K562 (cell line): ENCODE results near the gene PEX7. TPM values are rescaled to one million over a fixed set of nuclear protein-coding genes. Genes with fewer than 3 reads are reported as not detected.

Source experiments
- ATAC-seq: fragments of 200-7000 bp; cut with Tn5 transposase; 3 replicates; pipeline ENCODE4 v1.9.1; 2020; ENCODE audit warnings: moderate library complexity
- BruUV-seq: library from RNA; stranded (reverse); fragments of 400-500 nt; replicated peaks from 2 replicates; lab custom pipeline; 2021; lab: Mats Ljungman, UMichigan
- CTCF ChIA-PET: fragments of 300-600 bp; formaldehyde crosslinking; extraction: SDS; loops from one replicate; lab custom pipeline; 2021; ENCODE audit warnings: low intra/inter-chr PET ratio; lab: Yijun Ruan, JAX
- POLR2A ChIA-PET: fragments of 300-600, 350-650 bp; sonication (Branson Sonifier 250); formaldehyde crosslinking; extraction: SDS; loops from one replicate; lab custom pipeline; 2021; ENCODE audit warnings: antibody characterized with exemption, inconsistent platforms; lab: Yijun Ruan, JAX
- DNase-seq, 4 experiments: peaks; one replicate each; pipeline versions ENCODE4 v3.0.0 to v3.0.0-alpha.2; 2011 to 2018; ENCODE audit warnings: low spot score in 3 of 4, mixed read lengths in 3 of 4; ENCODE audit errors: extremely low read depth in 1 of 4
- FAIRE-seq: peaks from 2 replicates; lab custom pipeline; 2011; peaks lifted over from hg19 to GRCh38; lab: Jason Lieb, UNC
- H2AFZ ChIP-seq: 2 replicates; pipeline ENCODE4 v1.6.0; 2011; ENCODE audit warnings: low read depth, low read length, control low read depth, inconsistent platforms
- H3K27ac ChIP-seq: fragments of 200-600 bp; 3 replicates; pipeline ENCODE4 v1.8.0; 2011; ENCODE audit warnings: low read depth, mild to moderate bottlenecking, control low read depth, inconsistent platforms, low read length, moderate library complexity, mixed read lengths; ENCODE audit errors: extremely low read depth
- H3K27me3 ChIP-seq, 2 experiments: fragments of 300-600 bp in 1 of 2; 2 replicates in 1 of 2; 3 replicates in 1 of 2; pipeline versions ENCODE4 v1.6.0 to v1.8.0; 2011; ENCODE audit warnings: inconsistent platforms in 2 of 2, low read length in 2 of 2, mild to moderate bottlenecking in 1 of 2, mixed read lengths in 1 of 2, moderate library complexity in 1 of 2; ENCODE audit not compliant: control insufficient read depth in 2 of 2, insufficient read depth in 2 of 2
- H3K36me3 ChIP-seq: fragments of 300-600 bp; 3 replicates; pipeline ENCODE4 v1.8.0; 2011; ENCODE audit warnings: mild to moderate bottlenecking, low read length, inconsistent platforms; ENCODE audit not compliant: control insufficient read depth, insufficient read depth
- H3K4me1 ChIP-seq, 2 experiments: fragments of 200-600 bp in 1 of 2; replicated peaks in 1 of 2; 2 replicates in 1 of 2; 3 replicates in 1 of 2; pipeline versions ENCODE4 v1.5.1 to v1.8.0; 2011; ENCODE audit warnings: inconsistent platforms in 2 of 2, low read length in 2 of 2, mild to moderate bottlenecking in 1 of 2, mixed read lengths in 1 of 2, moderate library complexity in 1 of 2; ENCODE audit not compliant: control insufficient read depth in 2 of 2, insufficient read depth in 2 of 2
- H3K4me2 ChIP-seq: 2 replicates; pipeline ENCODE4 v1.6.1; 2011; ENCODE audit warnings: low read length, control low read depth, inconsistent platforms, mixed read lengths; ENCODE audit not compliant: insufficient read depth
- H3K4me3 ChIP-seq: fragments of 200-600 bp; sonication (generic), shearing (Covaris generic); 2 replicates; pipeline ENCODE4 v1.5.1; 2016; ENCODE audit warnings: control low read depth, inconsistent platforms
- H3K79me2 ChIP-seq: fragments of 200-600 bp; 3 replicates; pipeline ENCODE4 v1.8.0; 2011; ENCODE audit warnings: low read length, inconsistent platforms; ENCODE audit not compliant: control insufficient read depth, insufficient read depth
- H3K9ac ChIP-seq, 2 experiments: 2 replicates each; pipeline versions ENCODE4 v1.6.0 to v1.6.1; 2011; ENCODE audit warnings: low read depth in 2 of 2, low read length in 2 of 2, control low read depth in 1 of 2, inconsistent platforms in 1 of 2, mild to moderate bottlenecking in 1 of 2, mixed read lengths in 1 of 2; ENCODE audit not compliant: insufficient read depth in 1 of 2
- H3K9me1 ChIP-seq: one replicate; pipeline ENCODE4 v1.6.0; 2011; ENCODE audit warnings: inconsistent platforms, mild to moderate bottlenecking, low read length, moderate library complexity; ENCODE audit not compliant: control insufficient read depth, insufficient read depth
- H3K9me3 ChIP-seq: replicated peaks from 2 replicates; pipeline ENCODE4 v1.5.1; 2011; ENCODE audit warnings: low read depth, low read length, inconsistent platforms; ENCODE audit not compliant: control insufficient read depth, insufficient read depth
- H4K20me1 ChIP-seq: replicated peaks from 2 replicates; pipeline ENCODE4 v1.6.1; 2011; ENCODE audit warnings: low read length, inconsistent platforms, mixed read lengths; ENCODE audit not compliant: control insufficient read depth, insufficient read depth
- EWSR1 ChIP-seq: fragments of 450-650 bp; IDR thresholded peaks from 2 replicates; pipeline ENCODE4 v1.6.1; 2018; ENCODE audit warnings: borderline replicate concordance, mild to moderate bottlenecking, low read depth, moderate library complexity; ENCODE audit not compliant: partially characterized antibody
- NR4A1 ChIP-seq, 2 experiments: fragments of 250-450 bp in 1 of 2; fragments of 450-650 bp in 1 of 2; sonication (Bioruptor Pico) in 1 of 2; IDR thresholded peaks; 2 replicates each; pipeline versions ENCODE4 v1.4.0 to v1.6.1; 2016 to 2020; ENCODE audit warnings: mild to moderate bottlenecking in 2 of 2, missing compliant biosample characterization in 1 of 2, missing genetic modification characterization in 1 of 2, moderate library complexity in 1 of 2
- ZNF146 ChIP-seq: IDR thresholded peaks from one replicate; pipeline ENCODE4 v1.6.1; 2018; ENCODE audit warnings: missing compliant biosample characterization; ENCODE audit not compliant: unreplicated experiment
- ZNF316 ChIP-seq: fragments of 450-650 bp; IDR thresholded peaks from 2 replicates; pipeline ENCODE4 v1.6.1; 2016
- WGBS: fragments of 100-300 bp; shearing (Covaris generic); methylation state at CpG from one replicate; pipeline ENCODE4 v1.1.6; 2016; ENCODE audit warnings: low coverage, mixed read lengths; ENCODE audit not compliant: insufficient coverage; ENCODE audit errors: missing lambda C conversion rate; 5-methylcytosine and 5-hydroxymethylcytosine counted together
- in situ Hi-C: fragments of 300-500 bp; cut with MboI; formaldehyde crosslinking; loops from 4 replicates; pipeline ENCODE4 v1.15.0; 2018; ENCODE audit warnings: inconsistent platforms, mixed read lengths
- intact Hi-C: fragments of 100-400 bp; cut with micrococcal nuclease; formaldehyde crosslinking; loops from 2 replicates; pipeline ENCODE4 v1.14.2; 2022
- polyA plus RNA-seq, 8 experiments: library from polyadenylated mRNA; depleted of rRNA in 4 of 8; stranded (reverse) in 5 of 8; unstranded in 3 of 8; fragments of >200 nt; fragmentation: Nextera tagmentation in 2 of 8; fragmentation: Illumina TruSeq in 1 of 8; extraction: Ambion mirVana in 2 of 8; extraction: Trizol in 1 of 8; gene quantifications; 2 replicates each; pipeline versions ENCODE4 v1.2.1 to v1.2.3, GENCODE V29; 2011 to 2014; ENCODE audit warnings: inconsistent platforms in 1 of 8, missing spikeins in 1 of 8
- total RNA-seq, 7 experiments: library from RNA; depleted of rRNA in 6 of 7; stranded (reverse); fragments of >200 nt in 6 of 7; fragmentation: Illumina TruSeq in 2 of 7; extraction: Trizol in 2 of 7; gene quantifications; 2 replicates each; pipeline versions ENCODE4 v1.2.1 to v1.2.3, GENCODE V29; 2011 to 2021; ENCODE audit warnings: low replicate concordance in 1 of 7
- TF ChIP-seq, protein P1 (sequence below): sonication (generic); formaldehyde crosslinking; IDR thresholded peaks from 2 replicates; pipeline ENCODE4 v1.8.1; 2023; ENCODE audit warnings: mild to moderate bottlenecking, missing genetic modification reagents
- TF ChIP-seq, protein P2 (sequence below): sonication (generic); formaldehyde crosslinking; IDR thresholded peaks from 2 replicates; pipeline ENCODE4 v1.8.0; 2022; ENCODE audit warnings: missing genetic modification reagents, mild to moderate bottlenecking, borderline replicate concordance

The PEX7 gene
- total and polyA plus RNA-seq, 9 of the 15 experiments (the other 6 are each of a cell fraction or from before 2014, with no cell fraction given), result 1.6 to 12.9 (median 9.1) TPM

DNA sequence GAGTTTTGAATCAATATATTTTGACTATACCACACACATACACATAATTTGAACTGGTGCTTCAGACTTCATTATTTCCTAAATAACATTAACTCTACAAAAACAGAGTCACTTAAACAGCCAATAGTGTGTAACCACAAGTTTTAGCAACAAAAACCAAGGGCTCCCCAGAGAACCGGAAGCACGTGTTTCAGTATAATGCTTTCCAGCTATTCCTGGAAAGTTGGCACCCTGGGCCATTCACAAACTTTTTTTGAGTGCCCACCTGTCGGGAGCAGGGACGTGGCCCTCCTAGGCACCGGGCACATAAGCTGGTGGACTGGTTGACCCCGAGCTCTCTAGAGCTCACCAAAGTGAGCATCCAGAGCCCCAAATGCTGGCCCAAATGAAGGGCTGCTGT is 97.8 kb downstream of the PEX7 start:
- in situ Hi-C loops, result no loop called here
- no TSS peak for BruUV-seq

GRCh38 chr6:136920671-136921380 is 98.4 kb downstream of the PEX7 start:
- H3K9me1 ChIP-seq, result no peaks in the 10 kb centered on the region
- no peaks in the 10 kb centered on the region for H3K79me2 ChIP-seq
- no peak overlapping the region for H3K9ac ChIP-seq
- FAIRE-seq (peak; percentile 56), DNase-seq (no peak), ATAC-seq (no peak)
- CTCF ChIA-PET, result no interaction called here
- peaks cover 0 to 31% of the 10 kb centered on the region in 2 experiments; a peak in 2 of 5 replicates for H3K4me1 ChIP-seq
- H3K4me3 ChIP-seq, result no peak overlapping the region
- POLR2A ChIA-PET, result no interaction called here
- BruUV-seq, result no TSS peak
- no peaks in the 10 kb centered on the region for H3K36me3 ChIP-seq
- H4K20me1 ChIP-seq, result no peaks in the 10 kb centered on the region
- 51% methylated on average over 29 of the region's 37 CpGs for whole genome bisulfite sequencing
- no peak overlapping the region for H2AFZ ChIP-seq
- TF ChIP-seq NR4A1 (CRISPR knock-in tag; IDR thresholded peaks at IDR 0.05) (no peak), NR4A1 (tag; IDR thresholded peaks at IDR 0.05) (no peak), ZNF316 (no peak)
- TF ChIP-seq, protein P1, sequence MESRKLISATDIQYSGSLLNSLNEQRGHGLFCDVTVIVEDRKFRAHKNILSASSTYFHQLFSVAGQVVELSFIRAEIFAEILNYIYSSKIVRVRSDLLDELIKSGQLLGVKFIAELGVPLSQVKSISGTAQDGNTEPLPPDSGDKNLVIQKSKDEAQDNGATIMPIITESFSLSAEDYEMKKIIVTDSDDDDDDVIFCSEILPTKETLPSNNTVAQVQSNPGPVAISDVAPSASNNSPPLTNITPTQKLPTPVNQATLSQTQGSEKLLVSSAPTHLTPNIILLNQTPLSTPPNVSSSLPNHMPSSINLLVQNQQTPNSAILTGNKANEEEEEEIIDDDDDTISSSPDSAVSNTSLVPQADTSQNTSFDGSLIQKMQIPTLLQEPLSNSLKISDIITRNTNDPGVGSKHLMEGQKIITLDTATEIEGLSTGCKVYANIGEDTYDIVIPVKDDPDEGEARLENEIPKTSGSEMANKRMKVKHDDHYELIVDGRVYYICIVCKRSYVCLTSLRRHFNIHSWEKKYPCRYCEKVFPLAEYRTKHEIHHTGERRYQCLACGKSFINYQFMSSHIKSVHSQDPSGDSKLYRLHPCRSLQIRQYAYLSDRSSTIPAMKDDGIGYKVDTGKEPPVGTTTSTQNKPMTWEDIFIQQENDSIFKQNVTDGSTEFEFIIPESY, result peak; percentile 89
- TF ChIP-seq, protein P2, sequence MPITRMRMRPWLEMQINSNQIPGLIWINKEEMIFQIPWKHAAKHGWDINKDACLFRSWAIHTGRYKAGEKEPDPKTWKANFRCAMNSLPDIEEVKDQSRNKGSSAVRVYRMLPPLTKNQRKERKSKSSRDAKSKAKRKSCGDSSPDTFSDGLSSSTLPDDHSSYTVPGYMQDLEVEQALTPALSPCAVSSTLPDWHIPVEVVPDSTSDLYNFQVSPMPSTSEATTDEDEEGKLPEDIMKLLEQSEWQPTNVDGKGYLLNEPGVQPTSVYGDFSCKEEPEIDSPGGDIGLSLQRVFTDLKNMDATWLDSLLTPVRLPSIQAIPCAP (CRISPR knock-in tag), result no peak
- peaks cover 7 to 41% of the 10 kb centered on the region in 2 experiments; a peak in 3 of 5 replicates for H3K27me3 ChIP-seq
- H3K9me3 ChIP-seq, result no peaks in the 10 kb centered on the region
- intact Hi-C loops, result loop anchor here (10.0 kb wide), 2 partner anchors 336 to 366 kb away; partner anchors contain the start of gene MAP7
- H3K27ac ChIP-seq, result no peak overlapping the region
- H3K4me2 ChIP-seq, result no peak overlapping the region
- in situ Hi-C loops, result no loop called here

More for the DNA sequence above, 97.8 kb downstream of the PEX7 start:
- TF ChIP-seq ZNF146 (no peak), EWSR1 (no peak)
- ChIA-PET CTCF (no interaction called here), POLR2A (no interaction called here)
- Histone ChIP-seq H3K9me3 (no peaks in the 10 kb centered on the region), H3K79me2 (no peaks in the 10 kb centered on the region), H3K4me2 (no peak overlapping the region), H3K36me3 (no peaks in the 10 kb centered on the region), H3K27ac (no peak overlapping the region), H3K9me1 (no peaks in the 10 kb centered on the region), H4K20me1 (no peaks in the 10 kb centered on the region), H3K27me3 (peaks cover 7 to 39% of the 10 kb centered on the region in 2 experiments; a peak in 3 of 5 replicates), H2AFZ (no peak overlapping the region), H3K9ac (no peak overlapping the region), H3K4me1 (peaks cover 0 to 31% of the 10 kb centered on the region in 2 experiments; a peak in 2 of 5 replicates), H3K4me3 (no peak overlapping the region)
- WGBS, result 21% methylated on average over 6 of the region's 6 CpGs
- FAIRE-seq, result peak; percentile 19
- ATAC-seq, result no peak
- DNase-seq, result no peak
- intact Hi-C loops, result loop anchor here (10.0 kb wide), 2 partner anchors 335 to 365 kb away; partner anchors contain the start of gene MAP7
